Posterior cingulate gyrus (tissue), 11 donors: ENCODE data around the gene GARIN3.
"Not testable (repeated sequence)": the region's sequence is repeated elsewhere in the genome, so short reads cannot be mapped to it uniquely, and the experiment has no call there.

Source experiments
- DNase-seq, 10 donors: peaks; one replicate each; pipeline versions ENCODE4 v3.0.0 to v3.0.0-alpha.2; 2020 to 2021; ENCODE audit warnings: mixed read lengths in 3 of 10
- intact Hi-C: fragments of 100-400 bp; cut with DNase I; formaldehyde crosslinking; loops from one replicate; pipeline ENCODE4 v1.15.1; 2023

The GARIN3 gene

GRCh38 chr5:157166214-157167213 lies at the start of gene GARIN3:
Gene GARIN3 (minus strand): TSS chr5:157166264. CDS start chr5:157166168, 96 bp downstream.
- intact Hi-C loops, result no loop called here
- DNase-seq, result no peak

- intact Hi-C loops, result no loop called here
- DNase-seq, result no peak
Observed at GRCh38 chr5:157215514-157216167, 49.6 kb upstream of the GARIN3 start.

GRCh38 chr5:157214861-157215513 lies 48.9 kb upstream of the GARIN3 start:
- no peak for DNase-seq
- intact Hi-C loops, result no loop called here

- no peak for DNase-seq
- intact Hi-C loops, result no loop called here
Observed at GRCh38 chr5:157214415-157214814, 48.4 kb upstream of the GARIN3 start.

- intact Hi-C loops, result no loop called here
- no peak for DNase-seq
Observed at GRCh38 chr5:157213527-157214243, 47.6 kb upstream of the GARIN3 start.

- intact Hi-C loops, result no loop called here
- no peak for DNase-seq
Observed at GRCh38 chr5:157212307-157212706, 46.2 kb upstream of the GARIN3 start.

GRCh38 chr5:157210652-157211051 lies 44.6 kb upstream of the GARIN3 start:
- intact Hi-C loops, DNase-seq: not testable (repeated sequence)

- intact Hi-C loops, result no loop called here
- no peak for DNase-seq
Observed at GRCh38 chr5:157205708-157206107, 39.6 kb upstream of the GARIN3 start.

GRCh38 chr5:157204765-157205164 lies 38.7 kb upstream of the GARIN3 start:
- intact Hi-C loops, result no loop called here
- DNase-seq, result no peak

- no peak for DNase-seq
- intact Hi-C loops, result no loop called here
Observed at GRCh38 chr5:157203417-157203816, 37.4 kb upstream of the GARIN3 start.

- intact Hi-C loops, result no loop called here
- DNase-seq, result no peak
Observed at GRCh38 chr5:157201857-157202256, 35.8 kb upstream of the GARIN3 start.

- DNase-seq, result no peak
- intact Hi-C loops, result no loop called here
Observed at GRCh38 chr5:157198277-157198986, 32.4 kb upstream of the GARIN3 start.

- no peak for DNase-seq
- intact Hi-C loops, result no loop called here
Observed at GRCh38 chr5:157197086-157197485, 31.0 kb upstream of the GARIN3 start.

GRCh38 chr5:157196045-157196444 lies 30.0 kb upstream of the GARIN3 start:
- no peak for DNase-seq
- intact Hi-C loops, result no loop called here

- DNase-seq, result no peak
Observed at GRCh38 chr5:157193699-157194424, 27.8 kb upstream of the GARIN3 start.

GRCh38 chr5:157189223-157189622 lies 23.2 kb upstream of the GARIN3 start:
- no peak for DNase-seq
- intact Hi-C loops, result no loop called here

More at GRCh38 chr5:157193699-157194424, 27.8 kb upstream of the GARIN3 start:
- intact Hi-C loops, result no loop called here

GRCh38 chr5:157188270-157188669 lies 22.2 kb upstream of the GARIN3 start:
- no peak for DNase-seq
- intact Hi-C loops, result no loop called here

GRCh38 chr5:157187046-157187754 lies 21.1 kb upstream of the GARIN3 start:
- intact Hi-C loops, result no loop called here
- no peak for DNase-seq
